ENCODE results near the gene DTX2.
"Not testable (repeated sequence)": the region's sequence is repeated elsewhere in the genome, so short reads cannot be mapped to it uniquely, and the experiment has no call there.

Gene DTX2

DNA sequence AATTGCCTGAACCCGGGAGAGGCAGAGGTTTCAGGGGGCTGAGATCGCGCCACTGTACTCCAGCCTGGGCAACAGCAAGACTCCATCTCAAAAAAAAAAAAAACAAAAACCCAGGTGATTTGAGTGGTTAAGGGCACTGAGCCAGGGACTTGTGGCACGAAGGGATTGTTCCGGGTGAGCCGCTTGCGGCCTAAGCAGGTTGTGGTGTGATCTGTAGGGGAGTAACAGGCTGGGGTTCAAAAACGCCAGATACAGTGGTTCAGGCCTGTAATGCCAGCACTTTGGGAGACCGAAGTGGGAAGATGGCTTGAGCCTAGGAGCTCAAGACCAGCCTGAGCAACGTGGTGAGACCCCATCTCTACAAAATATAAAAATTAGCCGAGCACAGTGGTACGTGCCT is 17.7 kb upstream of the DTX2 start:
- DNase-seq (ENCODE audit: low spot score): not testable (repeated sequence)

DNA sequence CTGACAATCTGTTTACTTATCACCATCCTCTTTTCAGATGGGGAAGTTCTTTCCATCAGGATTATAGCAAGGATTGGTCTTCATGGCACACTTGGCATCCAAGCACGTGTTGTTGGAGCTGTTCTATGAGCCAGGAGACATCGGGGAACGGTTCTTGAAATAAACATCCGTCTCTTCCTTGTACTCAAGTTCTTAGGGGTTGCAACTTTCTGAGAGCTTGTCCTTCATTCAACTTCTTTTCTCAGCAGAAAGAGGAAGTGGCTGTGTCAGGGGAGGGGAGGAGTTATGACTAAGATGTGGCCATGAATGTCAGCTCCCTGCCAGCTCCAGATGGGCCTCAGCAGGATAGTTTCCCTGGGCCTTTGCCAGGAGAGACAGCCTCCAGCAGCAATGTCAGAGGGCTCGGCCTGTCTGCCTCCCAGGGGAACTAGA is 15.9 kb upstream of the DTX2 start:
- peak; percentile 21 for DNase-seq (ENCODE audit: low spot score)

- not testable (repeated sequence) for DNase-seq (ENCODE audit: low spot score)
Measured at GRCh38 chr7:76457017-76457416, 4.5 kb upstream of the DTX2 start.

DNA sequence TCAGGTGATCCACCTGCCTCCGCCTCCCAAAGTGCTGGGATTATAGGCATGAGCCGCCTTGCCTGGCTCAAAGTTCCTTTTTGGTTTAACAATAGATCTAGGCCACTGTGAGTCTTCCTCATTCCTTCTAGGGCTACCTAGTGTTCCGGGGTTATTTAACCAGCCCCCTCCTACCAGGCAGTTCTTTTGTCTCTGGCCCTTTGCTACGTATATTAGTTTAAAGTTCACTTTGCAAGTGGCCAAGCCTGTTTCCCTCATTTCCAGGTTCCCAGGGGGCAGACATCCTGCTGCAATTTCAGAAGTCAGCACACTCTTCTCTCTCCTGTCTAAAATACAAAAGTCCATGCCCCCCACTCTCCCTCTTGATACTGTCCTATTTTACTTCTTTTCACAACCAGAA is 3.0 kb upstream of the DTX2 start:
- DNase-seq (ENCODE audit: low spot score): not testable (repeated sequence)

DNA sequence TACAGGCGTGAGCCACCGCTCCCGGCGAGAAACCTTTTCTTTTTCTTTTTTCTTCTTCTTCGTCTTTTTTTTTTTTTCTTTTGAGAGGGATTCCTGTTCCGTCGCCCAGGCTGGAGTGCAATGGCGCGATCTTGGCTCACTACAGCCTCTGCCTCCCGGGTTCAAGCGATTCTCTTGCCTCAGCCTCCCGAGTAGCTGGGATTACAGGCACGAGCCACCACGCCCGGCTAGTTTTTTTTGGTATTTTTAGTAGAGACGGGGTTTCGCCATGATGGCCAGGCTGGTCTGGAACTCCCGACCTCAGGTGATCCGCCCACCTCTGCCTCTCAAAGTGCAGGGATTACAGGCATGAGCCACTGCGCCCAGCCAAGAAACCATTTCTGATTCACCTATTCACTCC is 742 bp upstream of the DTX2 start:
- not testable (repeated sequence) for DNase-seq (ENCODE audit: low spot score)

DNA sequence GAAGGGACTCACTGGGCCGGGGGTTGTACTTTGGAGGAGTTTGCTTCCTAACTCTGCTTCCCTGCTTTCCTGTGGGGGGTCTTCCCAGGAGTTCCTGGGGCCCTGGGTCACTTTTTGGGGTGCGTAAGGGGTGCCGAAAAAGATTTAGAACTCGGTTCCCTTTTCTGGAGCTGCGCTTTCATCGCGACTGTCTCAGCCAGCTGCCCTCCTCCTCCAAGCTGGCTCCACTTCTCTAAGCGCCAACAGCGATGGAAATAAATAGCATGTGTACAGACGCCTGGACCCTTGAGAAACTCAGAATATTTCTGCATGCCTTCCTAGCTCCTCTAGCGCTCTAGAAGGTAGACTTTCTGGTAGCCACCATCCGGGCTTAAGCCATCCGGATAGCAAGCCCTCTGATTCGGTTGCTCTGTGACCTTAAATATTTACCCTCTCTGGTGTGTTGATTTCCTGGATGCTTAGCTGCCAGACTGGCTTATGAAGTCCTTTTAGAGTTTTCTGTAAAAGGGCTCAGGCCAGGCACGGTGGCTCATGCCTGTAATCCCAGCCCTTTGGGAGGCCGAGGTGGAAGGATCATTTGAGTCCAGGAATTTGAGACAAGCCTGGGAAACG is 868 bp downstream of the DTX2 start:
- not testable (repeated sequence) for DNase-seq (ENCODE audit: low spot score)

DNA sequence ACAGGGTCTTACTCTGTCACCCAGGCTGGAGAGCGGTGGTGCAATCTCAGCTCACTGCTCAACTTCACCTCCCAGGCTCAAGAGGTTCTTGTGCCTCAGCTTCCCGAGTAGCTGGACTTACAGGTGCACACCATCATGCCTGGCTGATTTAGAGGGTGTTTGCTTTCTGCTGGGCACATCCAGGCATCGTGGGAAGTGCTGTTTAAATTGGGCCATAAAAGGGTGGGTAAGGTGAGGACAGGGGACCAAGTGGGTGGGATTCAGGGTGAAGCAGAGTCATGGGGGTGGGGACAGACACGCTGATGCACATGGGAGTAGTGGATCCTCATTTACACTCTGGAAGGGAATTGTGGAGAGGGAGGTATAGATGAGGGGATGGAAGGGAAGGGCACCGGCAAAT is 3.5 kb downstream of the DTX2 start:
- DNase-seq (ENCODE audit: low spot score): not testable (repeated sequence)

GRCh38 chr7:76465950-76466349 is 4.4 kb downstream of the DTX2 start:
- not testable (repeated sequence) for DNase-seq (ENCODE audit: low spot score)

GRCh38 chr7:76467743-76468404 is 6.4 kb downstream of the DTX2 start:
- DNase-seq (ENCODE audit: low spot score): not testable (repeated sequence)

DNA sequence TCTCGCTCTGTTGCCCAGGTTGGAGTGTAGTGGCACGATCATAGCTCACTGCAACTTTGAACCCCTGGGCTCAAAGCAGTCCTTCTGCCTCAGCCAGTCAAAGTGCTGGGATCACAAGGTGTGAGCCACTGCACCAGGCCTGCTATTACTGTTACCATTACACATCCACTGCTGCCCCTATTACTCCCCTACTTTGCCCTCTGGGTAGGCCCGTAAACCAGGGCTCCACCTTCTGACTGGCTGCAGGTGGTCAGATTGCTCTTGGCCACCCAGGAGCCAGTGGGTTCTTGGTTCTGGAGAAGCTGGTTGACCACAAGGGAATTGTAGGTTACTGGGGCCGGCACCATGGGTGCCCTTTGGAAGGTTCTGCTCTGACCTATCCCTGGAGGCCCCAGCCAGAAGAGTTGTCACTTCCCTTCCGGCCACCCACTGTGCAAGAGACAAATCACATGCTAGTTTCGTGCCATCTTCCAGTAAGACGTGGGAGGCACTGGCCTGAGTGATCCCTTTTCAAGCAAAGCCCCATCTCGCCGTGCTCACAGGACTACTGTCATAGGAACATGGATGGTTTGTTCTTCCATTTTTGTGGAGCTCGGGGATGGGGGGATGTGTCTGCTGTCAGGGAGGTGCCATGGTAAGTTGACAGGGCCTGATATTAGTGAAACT is 10.2 kb downstream of the DTX2 start:
- not testable (repeated sequence) for DNase-seq (ENCODE audit: low spot score)

GRCh38 chr7:76473097-76473496 is 11.6 kb downstream of the DTX2 start:
- not testable (repeated sequence) for DNase-seq (ENCODE audit: low spot score)

- not testable (repeated sequence) for DNase-seq (ENCODE audit: low spot score)
Measured at GRCh38 chr7:76476280-76476679, 14.8 kb downstream of the DTX2 start.

DNA sequence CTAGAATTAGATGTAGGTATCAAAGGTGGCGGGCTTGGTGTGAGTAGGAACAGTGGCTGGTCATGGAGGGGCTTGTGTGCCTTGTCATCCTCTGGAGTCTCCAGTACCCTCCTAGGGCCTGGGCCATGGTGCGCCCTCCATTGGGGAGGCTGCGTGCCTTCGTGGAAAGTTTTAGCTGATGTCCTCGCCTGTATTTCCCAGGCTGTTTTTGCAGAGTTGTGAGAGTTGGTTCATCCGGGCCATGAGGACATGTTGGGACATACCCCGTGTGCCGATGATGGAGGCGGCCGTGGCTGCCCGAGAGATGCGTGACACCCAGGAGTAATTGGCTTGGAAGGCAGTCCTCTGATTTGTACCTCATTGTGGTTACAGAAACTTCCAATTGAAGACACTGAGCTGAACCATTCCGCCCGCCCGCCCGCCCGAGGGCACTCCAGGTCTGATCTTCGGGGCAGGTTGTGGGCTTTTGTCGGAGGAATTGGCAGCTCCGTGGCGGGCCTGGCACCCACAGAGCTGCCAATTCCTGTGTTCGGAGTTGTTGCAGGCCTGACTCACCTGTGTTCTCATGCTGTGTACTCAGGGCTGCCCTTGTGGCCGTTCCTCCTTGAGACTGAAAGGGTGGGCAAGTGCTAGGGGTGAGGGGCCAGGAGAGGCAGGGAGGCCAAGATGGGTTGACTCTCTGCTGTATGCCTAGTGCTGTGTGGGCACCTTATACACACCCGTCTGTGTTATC is 15.4 kb downstream of the DTX2 start:
- DNase-seq (ENCODE audit: low spot score): not testable (repeated sequence)

DNA sequence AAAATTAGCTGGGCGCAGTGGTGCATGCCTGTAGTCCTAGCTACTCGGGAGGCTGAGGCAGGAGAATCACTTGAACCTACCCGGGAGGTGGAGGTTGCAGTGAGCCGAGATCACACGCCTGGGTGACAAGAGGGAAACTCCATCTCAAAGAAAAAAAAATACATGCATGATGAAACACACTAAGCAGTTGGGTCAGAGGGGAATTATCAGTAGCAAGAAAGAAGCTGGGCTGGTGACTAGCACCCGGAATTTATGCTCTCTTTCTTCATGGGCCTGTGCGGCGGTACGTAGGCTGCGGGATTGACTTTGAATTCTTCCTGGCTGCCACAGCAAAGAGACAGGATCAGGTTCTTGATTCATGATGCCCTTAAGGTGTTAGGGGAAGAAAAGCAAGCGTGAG is 18.1 kb downstream of the DTX2 start:
- not testable (repeated sequence) for DNase-seq (ENCODE audit: low spot score)

DNA sequence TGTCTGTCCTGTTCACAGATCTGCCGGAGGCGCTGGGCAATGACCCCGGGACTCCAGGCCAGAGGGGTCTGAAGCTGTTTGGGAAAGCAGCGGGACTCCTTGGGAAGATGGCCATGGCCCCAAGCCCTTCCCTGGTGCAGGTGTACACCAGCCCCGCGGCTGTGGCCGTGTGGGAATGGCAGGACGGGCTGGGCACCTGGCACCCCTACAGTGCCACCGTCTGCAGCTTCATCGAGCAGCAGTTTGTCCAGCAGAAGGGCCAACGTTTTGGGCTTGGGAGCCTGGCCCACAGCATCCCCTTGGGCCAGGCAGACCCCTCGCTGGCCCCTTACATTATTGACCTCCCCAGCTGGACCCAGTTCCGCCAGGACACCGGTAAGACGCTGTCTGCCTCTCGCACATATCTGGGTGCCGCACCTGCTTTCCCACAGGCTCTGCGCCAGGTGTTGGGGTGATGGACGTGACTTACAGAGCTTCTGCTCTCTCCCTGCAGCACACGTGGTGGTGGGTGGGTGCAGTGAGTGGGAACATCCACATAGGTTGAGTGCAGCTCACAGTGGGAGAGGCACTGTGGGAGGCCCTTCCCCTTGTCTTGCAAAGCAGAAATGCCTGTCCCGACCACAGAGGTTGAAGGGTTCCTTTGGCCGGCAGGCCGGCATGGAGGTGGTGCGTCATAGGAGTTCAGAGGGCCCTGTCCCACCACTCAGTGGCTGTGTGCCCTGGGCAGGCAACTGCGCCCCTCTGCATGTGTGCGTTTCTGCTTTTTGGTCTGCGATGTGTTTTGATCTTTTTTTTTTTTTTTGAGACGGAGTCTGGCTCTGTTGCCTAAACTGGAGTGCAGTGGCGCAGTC is 19.1 kb downstream of the DTX2 start:
- not testable (repeated sequence) for DNase-seq (ENCODE audit: low spot score)

DNA sequence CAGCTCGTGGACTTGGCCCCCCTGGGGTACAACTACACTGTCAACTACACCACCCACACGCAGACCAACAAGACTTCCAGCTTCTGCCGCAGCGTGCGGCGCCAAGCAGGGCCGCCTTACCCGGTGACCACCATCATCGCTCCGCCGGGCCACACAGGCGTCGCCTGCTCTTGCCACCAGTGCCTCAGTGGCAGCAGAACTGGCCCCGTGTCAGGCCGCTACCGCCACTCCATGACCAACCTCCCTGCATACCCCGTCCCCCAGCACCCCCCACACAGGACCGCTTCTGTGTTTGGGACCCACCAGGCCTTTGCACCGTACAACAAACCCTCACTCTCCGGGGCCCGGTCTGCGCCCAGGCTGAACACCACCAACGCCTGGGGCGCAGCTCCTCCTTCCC is 21.2 kb downstream of the DTX2 start:
- DNase-seq (ENCODE audit: low spot score): not testable (repeated sequence)

DNA sequence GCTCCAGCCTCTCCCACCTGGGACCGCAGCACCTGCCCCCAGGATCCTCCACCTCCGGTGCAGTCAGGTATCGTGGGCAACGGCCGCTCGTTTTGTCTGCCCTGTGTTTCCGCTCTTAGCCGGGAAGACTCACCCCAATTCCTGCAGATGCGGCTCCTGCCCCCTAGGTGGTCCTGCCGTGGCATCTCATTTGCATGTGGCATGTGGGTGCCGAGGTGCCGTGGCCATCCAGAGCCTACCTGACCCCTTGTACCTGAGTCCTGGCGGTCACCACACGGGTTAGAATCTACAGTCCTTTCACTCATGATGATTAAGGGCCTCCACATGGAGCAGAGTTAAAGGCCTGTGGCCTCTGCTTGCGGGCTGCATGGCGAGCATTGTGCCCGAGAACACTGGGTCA is 21.6 kb downstream of the DTX2 start:
- not testable (repeated sequence) for DNase-seq (ENCODE audit: low spot score)

GRCh38 chr7:76484456-76484855 is 22.9 kb downstream of the DTX2 start:
- DNase-seq (ENCODE audit: low spot score): not testable (repeated sequence)

GRCh38 chr7:76485822-76486610 is 24.5 kb downstream of the DTX2 start:
- DNase-seq (ENCODE audit: low spot score): not testable (repeated sequence)

DNA sequence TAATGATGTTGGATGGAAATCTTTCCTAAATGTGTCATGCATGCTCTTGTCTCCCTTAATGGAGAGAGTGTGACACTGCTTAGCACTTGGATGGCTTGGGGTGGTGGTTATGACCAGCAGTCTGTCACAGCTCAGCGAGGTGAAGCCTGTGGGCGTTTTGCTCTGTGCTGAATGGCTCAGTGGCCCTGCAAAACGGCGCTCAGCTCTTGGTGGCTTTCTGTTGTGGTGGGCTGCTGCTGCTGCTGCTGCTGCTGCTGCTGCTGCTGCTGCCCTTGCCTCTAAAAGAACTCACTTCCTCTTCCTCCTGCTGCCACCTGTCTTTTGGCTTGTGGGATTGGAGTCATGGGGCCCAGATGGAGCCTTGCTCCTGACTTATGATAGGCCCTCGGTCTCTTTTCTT is 25.1 kb downstream of the DTX2 start:
- not testable (repeated sequence) for DNase-seq (ENCODE audit: low spot score)

- DNase-seq (ENCODE audit: low spot score): not testable (repeated sequence)
Measured at GRCh38 chr7:76487969-76488368, 26.5 kb downstream of the DTX2 start.

Measured in kidney capillary endothelial cell (primary cell).